ENCODE measurements around the gene BFSP2.

- no peak for TF ChIP-seq CTCF (IDR thresholded peaks at IDR 0.05; ENCODE audit: poor library complexity)
- TF ChIP-seq EZH2 (IDR thresholded peaks at IDR 0.05; ENCODE audit: borderline replicate concordance) = no peak
- TF ChIP-seq EZH2phosphoT487 (IDR thresholded peaks at IDR 0.05; ENCODE audit: low read depth, severe bottlenecking, unreplicated experiment) = no peak
Measured at GRCh38 chr3:133408366-133408765, 8.5 kb downstream of the BFSP2 start.
